HG03571 (cell line): Measurements from ENCODE around the gene PSMB11.
A peak's percentile ranks its signal among the peaks of the same experiment; 100 is the strongest.

Experiments
- ATAC-seq: cut with Tn5 transposase; IDR thresholded peaks from one replicate; pipeline ENCODE4 v1.9.1; 2021; ENCODE audit not compliant: unreplicated experiment

PSMB11 gene

DNA sequence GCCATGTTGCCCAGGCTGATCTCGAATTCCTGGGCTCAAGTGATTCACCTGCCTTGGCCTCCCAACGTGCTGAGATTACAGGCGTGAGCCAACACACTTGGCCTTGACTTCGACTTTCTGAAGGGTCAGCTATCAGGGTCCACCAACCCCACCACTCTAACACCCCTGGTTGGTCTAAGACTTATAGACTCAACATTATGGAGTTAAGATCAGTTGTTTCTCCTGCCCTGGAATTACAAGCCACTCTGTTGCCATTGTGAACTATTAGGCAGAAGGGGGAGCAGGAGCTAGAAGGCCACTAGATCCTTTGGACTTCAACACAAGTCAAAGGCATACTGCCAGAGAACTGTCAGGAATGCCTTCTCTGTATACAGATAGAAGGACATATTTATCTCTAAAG lies 1.9 kb upstream of the PSMB11 start:
- no peak for ATAC-seq

DNA sequence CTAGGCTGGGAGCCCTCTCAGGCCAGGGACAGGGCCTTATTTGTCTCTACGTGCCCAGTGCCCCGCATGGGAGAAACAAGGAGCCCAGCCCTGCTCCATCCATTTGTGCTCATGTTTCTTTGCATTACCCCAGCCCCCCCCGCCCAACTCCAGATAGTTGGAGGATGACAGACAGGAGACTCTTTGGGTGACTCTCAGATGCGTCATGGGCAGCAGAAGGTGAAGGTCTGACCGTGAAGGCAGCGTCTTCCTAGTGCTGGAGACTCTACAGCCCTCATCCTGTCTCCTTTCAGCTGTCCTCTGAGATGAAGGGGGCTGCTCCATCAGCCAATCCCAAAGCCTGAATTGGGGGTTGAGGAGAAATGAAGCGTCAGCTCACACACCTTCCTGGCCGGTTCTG lies 283 bp upstream of the PSMB11 start:
- ATAC-seq, result no peak

DNA sequence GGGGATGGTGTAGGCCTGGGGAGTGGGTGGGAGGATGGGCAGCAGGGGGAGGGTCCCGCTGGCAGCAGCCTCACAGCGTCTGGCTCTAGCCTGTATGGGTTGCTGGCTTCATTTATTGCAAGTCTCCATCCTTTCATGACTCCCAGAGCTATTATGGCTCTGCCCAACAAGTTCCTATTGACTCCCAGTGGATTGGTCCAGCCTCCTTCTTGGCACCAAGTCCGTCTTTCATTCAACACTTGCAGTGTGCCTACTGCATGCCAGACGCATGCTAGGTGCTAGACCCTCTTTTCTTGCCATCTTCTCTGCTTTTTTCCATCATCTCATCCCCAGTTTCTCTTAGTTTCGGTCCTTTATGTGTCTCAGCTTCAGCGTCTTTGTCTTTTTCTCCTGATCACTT lies 1.1 kb downstream of the PSMB11 start:
- no peak for ATAC-seq

DNA sequence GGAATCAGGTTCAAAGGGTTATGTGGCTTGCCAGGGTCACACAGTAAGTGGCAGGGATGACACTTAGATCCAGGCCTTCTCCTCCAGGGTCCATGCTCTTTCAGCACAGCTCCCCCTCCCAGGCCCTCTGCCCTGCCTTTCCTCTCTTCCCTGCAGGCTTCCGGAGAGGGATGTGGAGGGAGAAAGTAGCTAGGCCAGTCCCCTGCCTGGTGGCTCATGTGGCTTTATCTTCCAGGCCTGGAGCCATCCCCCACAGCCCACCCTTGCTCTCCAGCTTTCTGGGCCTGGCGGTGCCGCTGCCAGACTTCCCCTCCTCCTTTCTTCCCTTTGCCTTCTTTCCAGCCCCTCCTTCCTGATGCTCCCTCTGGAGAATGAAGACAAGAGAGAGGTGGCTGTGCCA lies 1.7 kb downstream of the PSMB11 start:
- no peak for ATAC-seq

DNA sequence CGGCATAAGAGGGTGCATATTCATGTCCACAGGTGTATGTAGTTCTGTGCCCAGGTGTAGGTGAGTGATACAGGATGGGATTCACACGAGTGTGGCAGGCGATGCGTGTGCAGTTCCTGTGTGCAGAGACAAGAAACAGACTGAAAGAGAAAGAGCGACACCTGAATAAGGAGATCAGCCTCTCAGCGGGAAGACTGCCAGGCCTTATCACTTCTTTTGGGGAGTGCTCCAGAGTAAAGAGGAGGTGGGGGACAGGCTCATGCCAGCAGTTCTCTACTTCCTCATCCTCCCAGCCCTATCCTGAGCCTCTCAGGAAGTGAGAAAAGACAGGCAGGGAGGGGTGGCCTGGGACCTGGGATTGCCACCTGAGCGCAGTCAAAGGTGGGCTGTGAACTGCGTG lies 2.8 kb downstream of the PSMB11 start:
- ATAC-seq, result no peak

DNA sequence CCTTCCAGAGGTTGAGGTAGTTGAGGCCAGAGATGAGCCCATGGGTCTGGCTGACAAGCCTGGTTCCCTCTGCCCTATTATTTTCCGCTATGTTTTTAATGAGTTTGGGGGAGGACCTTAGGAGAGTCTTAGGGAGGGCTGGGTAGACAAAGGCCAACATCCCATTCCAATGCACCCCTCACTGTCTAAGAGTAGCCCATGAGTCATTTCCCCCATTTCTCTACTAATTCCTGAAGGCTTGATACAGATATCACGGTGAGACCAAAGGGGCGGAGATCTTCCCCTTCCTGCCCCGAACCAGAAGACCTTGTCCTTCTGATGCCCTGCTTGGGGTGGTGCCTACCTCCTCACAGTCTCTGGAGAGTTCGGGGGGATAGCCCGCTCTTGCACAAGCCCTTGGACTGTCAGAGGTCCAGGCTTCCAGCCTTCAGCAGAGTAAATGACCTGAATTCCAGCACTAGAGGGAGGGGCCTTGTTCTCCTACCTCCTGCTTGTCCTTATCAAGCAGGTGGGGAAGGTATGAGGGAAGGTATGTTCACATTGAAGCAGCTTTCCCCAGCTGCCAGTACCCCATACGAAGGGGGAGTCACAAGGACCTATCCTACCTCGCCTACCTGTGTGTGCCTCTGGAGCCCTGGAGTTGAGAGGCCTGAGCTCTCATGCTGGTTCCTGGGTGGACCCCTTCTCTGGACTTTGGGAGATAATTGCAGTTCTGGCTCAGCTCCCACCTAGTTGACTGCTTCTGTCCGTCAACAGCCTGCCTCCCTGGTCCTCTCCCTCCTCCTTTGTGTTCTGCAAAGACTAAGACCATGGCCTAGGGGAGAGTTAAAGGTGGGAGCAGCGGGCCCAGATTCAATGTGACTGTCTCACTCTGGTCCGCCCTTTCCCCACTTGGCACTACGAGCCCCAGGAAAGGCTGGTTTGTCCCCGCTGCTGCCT lies 3.7 kb downstream of the PSMB11 start:
- no peak for ATAC-seq

DNA sequence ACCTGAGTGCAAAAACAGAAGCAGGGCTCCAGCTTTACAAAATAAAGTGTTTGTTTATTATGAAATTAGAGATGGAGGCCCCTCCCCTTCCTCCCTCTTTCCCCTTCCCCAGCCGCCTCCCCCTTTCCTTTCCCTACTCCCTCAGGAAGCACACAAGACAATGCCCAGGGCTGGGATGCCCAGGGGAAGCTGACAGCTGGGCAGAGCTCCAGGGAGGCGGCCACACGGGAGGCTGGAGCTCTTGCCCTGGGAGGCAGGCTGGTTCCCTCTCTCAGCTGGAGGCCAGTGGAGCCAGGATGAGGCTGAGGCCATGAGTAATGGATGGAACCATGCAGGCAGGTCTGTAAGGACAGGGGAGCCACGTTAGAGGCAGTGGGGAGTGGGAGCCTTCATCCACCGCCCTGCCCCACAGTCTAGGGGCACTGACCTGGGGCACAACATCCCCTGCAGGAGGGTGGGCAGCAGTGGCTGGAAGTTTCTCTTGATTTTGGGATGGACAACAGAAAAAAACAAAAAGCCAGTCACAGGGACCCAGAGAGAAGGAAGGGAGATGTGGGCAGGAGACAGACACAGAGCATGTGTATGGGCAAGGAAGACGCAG lies 5.1 kb downstream of the PSMB11 start:
- ATAC-seq, result no peak

DNA sequence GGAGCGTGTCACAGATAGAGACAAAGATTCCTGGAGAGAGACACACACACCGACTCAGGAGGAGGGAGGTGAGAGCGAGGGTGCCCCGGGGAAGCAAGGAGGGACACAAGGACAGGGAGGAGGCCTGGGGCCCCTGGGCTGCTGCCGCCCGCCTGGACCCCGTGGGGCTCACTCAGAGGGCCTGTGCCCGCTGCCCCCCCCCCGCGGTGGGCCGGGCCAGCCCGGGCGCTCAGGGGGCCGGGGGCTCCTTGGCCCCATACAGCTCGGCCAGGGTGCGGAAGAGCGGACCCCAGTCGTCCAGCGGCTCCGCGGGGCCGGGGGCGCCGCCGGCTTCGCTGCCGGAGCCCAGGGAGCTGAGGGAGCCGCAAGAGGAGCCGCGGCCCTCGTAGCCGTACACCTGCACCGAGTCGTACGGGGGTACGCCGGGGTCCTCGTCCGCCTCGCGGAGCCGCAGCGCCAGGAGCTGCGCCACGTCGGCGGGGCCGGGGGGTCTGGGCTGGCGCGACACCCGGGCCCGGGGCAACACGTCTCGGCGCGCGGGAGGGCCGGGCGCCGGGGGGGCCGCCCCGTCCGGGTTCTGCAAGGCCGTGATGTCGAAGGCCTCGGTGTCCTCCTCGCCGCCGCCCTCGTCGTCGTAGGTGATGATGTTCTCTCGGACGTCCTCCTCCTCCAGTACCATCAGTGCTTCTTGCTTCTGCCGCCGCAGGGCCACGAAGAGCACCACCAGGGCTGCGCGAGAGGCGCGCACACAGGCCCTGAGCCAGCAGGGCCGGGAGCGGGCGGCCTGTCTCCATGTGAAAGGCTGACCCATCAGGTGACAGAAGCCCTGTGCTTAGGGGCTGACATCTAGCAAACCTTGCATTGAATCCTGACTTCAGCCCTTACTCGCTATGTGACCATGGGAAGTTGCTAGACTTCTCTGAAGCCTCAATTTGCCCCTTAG lies 6.0 kb downstream of the PSMB11 start:
- ATAC-seq, result no peak

DNA sequence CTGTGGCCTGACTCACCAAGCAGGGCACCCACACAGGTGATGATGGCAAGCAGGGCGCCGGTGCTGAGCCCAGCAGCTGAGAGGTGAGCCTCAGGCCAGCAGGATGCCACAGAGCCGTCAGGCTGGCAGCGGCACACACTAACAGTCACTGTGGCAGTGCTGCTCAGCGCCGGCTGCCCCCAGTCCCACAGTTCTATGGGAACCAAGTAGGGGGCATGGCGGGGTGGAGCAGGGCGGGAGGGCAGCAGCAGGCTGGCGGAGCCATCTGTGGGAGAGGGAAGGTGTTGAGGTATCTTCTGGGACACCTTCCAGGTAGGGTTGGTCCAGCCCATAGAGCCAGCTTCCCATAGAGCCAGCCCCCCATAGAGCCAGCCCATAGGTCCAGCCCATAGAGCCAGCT lies 7.0 kb downstream of the PSMB11 start:
- ATAC-seq, result no peak

DNA sequence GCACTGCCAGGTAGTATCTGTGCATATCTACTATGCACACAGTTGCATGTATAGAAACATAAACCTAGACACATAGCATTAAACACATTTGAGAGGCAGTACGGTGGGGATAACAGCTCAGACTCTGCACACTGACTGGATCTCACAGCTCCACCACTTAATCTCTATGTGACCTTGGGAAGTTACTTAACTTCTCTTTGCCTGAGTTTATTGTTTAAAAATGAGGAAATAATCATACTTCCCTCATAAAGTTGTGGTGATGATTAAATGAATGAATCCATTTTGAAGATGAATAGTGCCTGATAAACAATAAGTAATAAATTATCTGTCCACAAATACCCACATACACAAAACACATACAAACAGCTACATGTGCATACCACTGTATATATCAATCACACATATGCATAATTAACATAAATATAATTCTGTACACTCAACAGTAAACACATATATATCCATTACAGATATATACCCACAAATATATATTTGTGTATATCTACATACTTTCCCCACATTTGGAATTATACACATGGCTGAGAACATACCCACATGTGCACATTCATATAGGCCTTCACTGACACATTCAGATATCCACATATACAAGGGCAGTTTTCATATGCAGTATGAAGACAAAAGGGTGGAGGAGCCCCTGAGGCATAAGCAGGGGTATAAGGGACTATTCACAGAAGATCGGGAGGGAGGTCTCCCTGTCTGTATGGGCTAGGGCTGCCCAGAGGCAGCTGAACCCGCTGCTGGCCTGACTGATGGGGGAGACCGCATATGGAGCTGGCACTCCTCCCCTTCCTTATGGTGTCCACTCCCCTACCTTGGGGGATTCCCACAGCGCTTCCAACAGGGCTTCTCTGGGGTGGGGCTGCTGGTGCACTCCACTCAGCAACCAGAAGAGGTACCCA lies 9.4 kb downstream of the PSMB11 start:
- ATAC-seq, result no peak

DNA sequence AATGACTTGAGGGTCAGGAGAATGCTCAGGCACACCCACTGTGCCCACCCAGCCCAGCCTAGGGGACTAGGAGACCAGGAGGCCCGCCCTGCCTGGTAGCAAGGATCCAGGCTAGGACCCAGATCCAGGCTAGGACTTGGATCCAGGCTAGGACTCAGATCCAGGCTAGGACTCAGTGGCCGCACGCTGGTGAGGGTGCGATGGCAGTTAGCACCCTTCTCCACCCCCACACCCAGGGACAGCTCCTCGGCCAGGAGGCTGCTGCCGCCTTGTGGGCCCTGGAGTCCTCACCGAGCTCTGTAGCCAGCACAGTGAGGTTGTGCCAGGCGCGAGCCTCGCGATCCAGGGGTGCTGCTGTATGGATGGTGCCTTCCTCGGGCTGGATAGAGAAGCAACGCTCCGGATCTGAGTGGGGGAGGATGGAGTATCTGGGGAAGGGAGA lies 10.2 kb downstream of the PSMB11 start:
- no peak for ATAC-seq

DNA sequence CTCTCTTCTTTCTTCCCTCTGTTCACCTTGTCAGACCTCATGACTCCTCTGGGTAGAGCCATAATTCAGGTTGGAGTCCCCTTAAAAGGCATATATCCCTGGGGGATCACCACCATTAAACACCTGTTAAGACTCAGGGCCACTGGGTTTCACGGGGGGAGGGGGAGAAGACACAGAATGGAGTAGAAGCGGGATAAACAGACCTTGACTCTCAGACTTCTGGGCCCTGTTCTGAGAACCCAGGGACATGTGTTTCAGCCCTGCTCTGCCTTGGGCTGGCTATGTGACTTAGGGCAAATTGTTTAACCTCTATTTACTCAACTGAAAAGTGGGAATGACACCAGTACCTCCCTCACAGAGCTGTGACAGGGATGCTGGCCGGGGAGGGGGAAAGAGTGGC lies 10.7 kb downstream of the PSMB11 start:
- no peak for ATAC-seq

DNA sequence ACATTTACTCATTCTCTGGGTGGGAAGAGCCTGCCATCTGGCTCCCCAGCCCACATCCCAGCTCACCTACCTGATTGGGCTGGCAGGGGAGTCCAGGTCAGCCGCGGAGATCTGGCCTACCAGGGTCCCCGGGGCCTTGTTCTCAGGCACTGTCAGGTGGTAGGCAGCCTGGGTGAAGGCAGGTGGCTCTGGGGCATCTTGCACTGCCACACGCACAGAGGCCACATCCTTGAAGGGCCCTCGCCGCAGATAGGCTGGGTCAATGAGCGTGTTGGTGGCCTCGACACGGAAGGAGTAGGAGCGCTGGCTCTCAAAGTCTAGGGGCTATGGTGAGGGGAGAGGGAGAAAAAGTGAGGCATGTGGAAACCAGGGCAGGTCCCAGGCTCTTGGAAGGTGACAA lies 11.4 kb downstream of the PSMB11 start:
- no peak for ATAC-seq

DNA sequence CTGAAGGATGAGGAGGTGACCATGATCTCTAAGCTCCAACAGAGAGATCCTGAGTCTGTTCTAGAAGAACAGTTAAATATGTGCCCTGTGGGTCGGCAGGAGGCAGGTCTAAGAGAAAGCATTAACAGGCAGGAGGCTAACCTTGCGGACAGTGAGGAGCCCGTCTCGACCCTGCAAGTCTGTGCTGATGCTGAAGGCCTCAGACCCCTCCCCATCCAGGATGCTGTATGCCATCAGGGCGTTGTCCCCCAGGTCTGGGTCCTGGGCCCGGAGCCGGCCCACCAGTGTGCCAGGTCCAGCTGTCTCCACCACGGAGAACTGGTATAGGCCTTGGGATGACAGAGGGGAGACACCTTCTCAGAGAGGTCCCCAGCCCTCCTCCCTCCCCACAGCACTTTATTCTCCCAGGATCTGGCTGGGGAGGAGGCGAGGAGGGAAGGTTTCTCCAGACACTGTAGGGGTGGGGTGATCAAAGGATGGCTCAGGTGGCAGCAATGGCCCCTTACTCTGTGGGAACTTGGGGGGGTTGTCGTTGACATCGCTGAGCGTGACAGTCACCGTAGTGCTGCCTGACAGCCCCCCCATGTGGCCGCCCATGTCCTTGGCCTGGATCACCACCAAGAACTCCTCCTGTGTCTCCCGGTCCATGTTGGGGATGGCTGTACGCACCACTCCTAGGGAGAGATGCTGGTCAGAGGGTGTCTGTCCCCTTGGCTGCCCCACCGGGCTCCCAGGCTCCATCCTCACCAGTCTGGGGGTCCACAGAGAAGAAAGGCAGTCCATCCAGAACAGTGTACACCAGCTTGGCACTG lies 12.2 kb downstream of the PSMB11 start:
- no peak for ATAC-seq

DNA sequence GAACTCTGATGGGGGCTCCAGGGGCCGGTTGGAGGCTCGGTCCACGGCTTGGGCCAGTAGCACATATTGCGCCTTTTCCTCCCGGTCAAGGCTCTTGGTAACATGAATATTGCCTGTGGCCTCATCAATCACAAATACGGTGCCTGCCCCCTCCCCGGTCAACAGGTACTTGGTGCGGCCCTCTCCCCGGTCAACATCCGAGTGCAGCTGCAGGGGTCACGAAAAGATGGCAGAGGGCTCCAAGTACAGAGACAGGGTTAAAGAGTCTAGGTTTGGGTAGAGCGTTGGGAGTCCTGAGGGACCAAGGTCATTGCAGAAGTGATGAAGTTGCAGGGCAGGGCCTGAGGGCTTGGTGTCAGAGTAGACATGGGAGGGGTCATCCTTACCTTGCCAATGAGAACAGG lies 13.1 kb downstream of the PSMB11 start:
- ATAC-seq, result no peak

DNA sequence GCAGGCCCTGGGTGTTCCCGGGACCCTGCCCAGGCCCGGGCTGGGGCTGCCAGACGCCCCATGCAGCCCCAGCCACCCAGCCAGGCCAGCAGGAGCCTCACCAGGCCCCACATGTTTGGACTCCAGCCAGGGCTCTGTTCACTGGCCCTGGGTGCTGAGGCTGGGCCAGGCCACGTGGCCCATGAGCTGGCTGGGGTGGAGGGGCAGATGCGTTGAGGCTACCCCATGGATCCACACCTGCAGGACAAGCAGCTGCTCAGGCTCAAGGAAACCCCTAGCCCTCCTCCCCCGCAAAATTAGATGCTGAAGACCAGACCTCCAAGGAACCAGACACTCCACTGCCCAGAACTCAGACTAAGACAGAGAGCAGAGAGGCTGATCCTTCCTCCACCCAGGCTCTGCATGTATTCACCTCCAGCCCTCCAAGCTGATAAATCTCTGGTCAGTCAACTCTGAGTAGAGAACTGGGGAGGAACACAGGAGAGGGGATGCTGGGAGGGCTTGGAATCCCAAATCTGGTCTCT lies 13.7 kb downstream of the PSMB11 start:
- ATAC-seq, result no peak

DNA sequence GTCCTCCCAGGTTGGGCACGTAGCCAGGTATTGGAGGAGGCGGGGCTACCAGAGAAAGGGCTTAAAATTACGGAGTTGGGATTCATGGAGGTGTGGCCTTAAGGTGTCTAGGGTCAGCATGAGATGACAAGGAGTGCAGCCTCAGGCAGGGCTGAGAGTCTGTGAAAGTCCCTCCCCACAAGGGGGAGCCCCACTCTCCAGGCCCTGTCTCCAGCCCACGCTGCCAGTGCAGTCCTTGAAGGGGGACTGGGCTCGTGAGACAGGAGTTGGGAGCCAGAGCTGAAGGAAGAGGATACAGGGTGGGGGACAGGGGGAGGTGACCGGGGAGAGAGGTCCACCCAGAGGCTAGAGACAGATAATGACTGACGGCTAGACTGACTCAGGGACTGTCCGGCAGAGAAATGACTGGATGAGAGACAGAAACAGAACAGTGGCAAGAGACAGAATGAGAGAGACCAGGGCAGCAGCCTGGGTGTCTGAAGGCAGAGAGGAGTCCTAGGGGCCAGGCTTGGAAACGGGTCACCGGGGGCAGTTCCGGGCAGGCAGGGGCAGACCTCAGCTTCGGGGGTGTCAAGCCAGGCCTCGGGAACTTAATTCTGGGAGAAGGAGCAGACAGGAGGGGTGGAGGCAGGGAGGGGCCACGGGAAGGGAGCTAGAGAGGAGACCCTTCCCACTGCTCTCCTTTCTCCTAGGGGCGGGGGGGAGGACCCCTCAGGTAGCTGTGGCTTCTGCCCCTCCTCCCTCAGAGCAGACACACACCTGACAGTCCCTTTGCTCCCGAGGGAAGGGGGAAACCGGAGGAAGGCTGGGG lies 14.3 kb downstream of the PSMB11 start:
- peak; percentile 40 for ATAC-seq

DNA sequence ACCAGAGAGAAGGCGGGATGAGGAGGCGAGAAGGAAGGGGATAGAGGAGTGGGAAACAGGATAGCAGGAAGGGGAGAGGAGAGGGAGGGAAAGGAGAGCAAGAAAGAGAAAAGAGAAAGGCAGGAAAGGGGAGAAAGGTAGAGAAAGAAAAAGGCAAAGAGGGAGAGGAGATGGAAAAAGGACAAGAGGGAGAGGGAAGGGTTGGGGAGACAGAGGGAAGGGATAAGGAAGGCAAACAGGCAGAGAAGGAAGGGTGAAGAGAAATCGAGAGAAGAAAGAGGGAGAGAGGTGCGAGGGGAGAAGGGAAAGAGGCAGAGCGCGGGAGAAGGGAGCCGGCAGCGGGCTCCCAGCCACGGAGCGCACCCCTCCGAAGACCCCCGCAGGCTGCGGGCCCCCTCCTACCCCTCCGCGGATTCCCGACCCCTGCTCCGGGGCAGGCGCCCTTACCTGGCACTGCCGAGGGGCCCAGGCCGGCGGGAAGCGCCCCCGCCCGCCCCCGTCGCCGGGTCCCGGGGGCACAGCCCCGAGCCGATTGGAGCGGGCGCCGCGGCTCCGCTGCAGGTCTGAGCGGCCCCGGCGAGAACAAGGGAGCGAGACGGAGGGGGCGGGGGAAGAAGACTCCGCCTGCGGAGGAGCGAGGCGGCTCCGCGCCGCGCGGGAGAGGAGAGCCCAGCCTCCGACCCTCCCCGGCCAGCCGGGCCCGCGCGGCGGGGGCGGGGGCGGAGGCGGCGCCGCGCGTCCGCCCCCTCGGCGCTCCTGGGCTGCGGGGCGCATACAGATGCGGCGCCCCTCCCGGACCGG lies 15.1 kb downstream of the PSMB11 start, which contains the start of gene CDH24:
Gene CDH24, minus strand, starts transcription at position 565 of the 801 bp plus-strand sequence. CDS start 1,787 bp downstream, outside the sequence.
- ATAC-seq, result no peak
